Measurements from ENCODE around the gene INTS6.

INTS6 gene

DNA sequence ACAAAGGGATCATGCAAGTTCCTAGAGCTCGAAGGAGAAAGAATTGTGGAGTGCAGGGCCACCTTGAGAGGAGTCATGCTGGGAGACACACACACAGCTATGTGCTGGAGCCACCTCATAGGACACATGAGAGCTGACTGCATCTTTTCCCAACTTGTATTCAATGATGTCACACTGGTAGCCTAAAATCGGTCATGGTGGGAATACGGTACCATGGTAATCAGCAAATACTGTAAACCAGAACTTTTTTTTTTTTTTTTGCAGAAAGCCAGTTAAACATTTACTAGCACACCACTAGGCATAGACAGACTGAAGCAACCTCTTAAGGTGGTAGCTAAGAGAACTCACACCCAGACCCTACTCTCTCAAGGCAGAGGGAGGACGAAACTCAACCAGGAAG lies 47.0 kb upstream of the INTS6 start:
- TF ChIP-seq CTCF (IDR thresholded peaks at IDR 0.05; ENCODE audit: unreplicated experiment in 3 of 3), result no peak
- Mint-ChIP-seq H3K4me1 (no peaks in the 10 kb centered on the region), H3K9me3 (no peaks in the 10 kb centered on the region), H3K4me3 (no peak overlapping the region), H3K36me3 (ENCODE audit: low read depth) (no peaks in the 10 kb centered on the region), H3K27ac (no peak overlapping the region), H3K27me3 (ENCODE audit: low read depth) (no peaks in the 10 kb centered on the region)

- no peak for TF ChIP-seq CTCF (IDR thresholded peaks at IDR 0.05; ENCODE audit: unreplicated experiment in 3 of 3)
- Mint-ChIP-seq H3K36me3 (ENCODE audit: low read depth) (no peaks in the 10 kb centered on the region), H3K27me3 (ENCODE audit: low read depth) (no peaks in the 10 kb centered on the region), H3K9me3 (no peaks in the 10 kb centered on the region), H3K27ac (no peak overlapping the region), H3K4me3 (no peak overlapping the region), H3K4me1 (no peaks in the 10 kb centered on the region)
Measured at GRCh38 chr13:51495316-51495715, 42.5 kb upstream of the INTS6 start.

- Mint-ChIP-seq H3K27me3 (ENCODE audit: low read depth) (no peaks in the 10 kb centered on the region), H3K4me1 (no peaks in the 10 kb centered on the region), H3K4me3 (no peak overlapping the region), H3K9me3 (no peaks in the 10 kb centered on the region), H3K36me3 (ENCODE audit: low read depth) (no peaks in the 10 kb centered on the region), H3K27ac (no peak overlapping the region)
- no peak for TF ChIP-seq CTCF (IDR thresholded peaks at IDR 0.05; ENCODE audit: unreplicated experiment in 3 of 3)
Measured at GRCh38 chr13:51494156-51494555, 41.3 kb upstream of the INTS6 start.

GRCh38 chr13:51488212-51488611 lies 35.4 kb upstream of the INTS6 start:
- no peak overlapping the region for H3K4me3 Mint-ChIP-seq
- no peaks in the 10 kb centered on the region for H3K4me1 Mint-ChIP-seq
- no peaks in the 10 kb centered on the region for H3K27me3 Mint-ChIP-seq (ENCODE audit: low read depth)
- no peaks in the 10 kb centered on the region for H3K36me3 Mint-ChIP-seq (ENCODE audit: low read depth)
- H3K9me3 Mint-ChIP-seq, result peaks cover 8% of the 10 kb centered on the region
- no peak overlapping the region for H3K27ac Mint-ChIP-seq
- no peak for TF ChIP-seq CTCF (IDR thresholded peaks at IDR 0.05; ENCODE audit: unreplicated experiment in 3 of 3)

- peaks cover 8% of the 10 kb centered on the region for H3K9me3 Mint-ChIP-seq
- H3K36me3 Mint-ChIP-seq (ENCODE audit: low read depth), result no peaks in the 10 kb centered on the region
- no peak for TF ChIP-seq CTCF (IDR thresholded peaks at IDR 0.05; ENCODE audit: unreplicated experiment in 3 of 3)
- no peak overlapping the region for H3K4me3 Mint-ChIP-seq
- no peak overlapping the region for H3K27ac Mint-ChIP-seq
- no peaks in the 10 kb centered on the region for H3K27me3 Mint-ChIP-seq (ENCODE audit: low read depth)
- H3K4me1 Mint-ChIP-seq, result no peaks in the 10 kb centered on the region
Measured at GRCh38 chr13:51481656-51482055, 28.8 kb upstream of the INTS6 start.

DNA sequence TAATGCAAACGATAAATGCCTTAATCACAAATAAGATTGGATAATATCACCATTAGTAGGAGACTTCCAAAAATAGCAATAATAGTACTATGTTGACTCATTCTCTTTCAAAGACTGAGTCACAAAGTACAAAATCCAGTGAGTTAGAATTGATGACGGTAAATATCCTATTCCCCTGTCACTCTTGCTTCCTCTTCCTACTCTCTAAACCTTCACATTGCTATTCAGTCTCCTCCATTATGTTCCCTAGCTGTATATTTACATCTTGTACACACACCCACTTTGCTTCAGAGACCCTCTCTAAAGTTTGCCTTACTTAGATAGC lies 26.3 kb upstream of the INTS6 start:
- no peak for TF ChIP-seq CTCF (IDR thresholded peaks at IDR 0.05; ENCODE audit: unreplicated experiment in 3 of 3)
- Mint-ChIP-seq H3K27me3 (ENCODE audit: low read depth) (no peaks in the 10 kb centered on the region), H3K36me3 (ENCODE audit: low read depth) (no peaks in the 10 kb centered on the region), H3K4me3 (no peak overlapping the region), H3K27ac (no peak overlapping the region), H3K9me3 (peaks cover 8% of the 10 kb centered on the region), H3K4me1 (no peaks in the 10 kb centered on the region)
